Measurements from ENCODE around the gene RHBDF2.

GRCh38 chr17:76434870-76435269 is 66.4 kb downstream of the RHBDF2 start:
- TF ChIP-seq CTCF (IDR thresholded peaks at IDR 0.05) (no peak), POLR2A (IDR thresholded peaks at IDR 0.05) (no peak)

Measured in suprapubic skin (tissue), 3 donors.